Omental fat pad (tissue), 4 donors: ENCODE results near the gene CA4. TPM values are rescaled to one million over a fixed set of nuclear protein-coding genes. Genes with fewer than 3 reads are reported as not detected.

Experiments
- ATAC-seq: fragments of 150-250 bp; one replicate; pipeline ENCODE4 v1.9.1; 2016; ENCODE audit warnings: mild to moderate bottlenecking, moderate library complexity; ENCODE audit not compliant: low FRiP score
- DNase-seq: peaks from one replicate; pipeline ENCODE4 v3.0.0-alpha.2; 2019; ENCODE audit warnings: low spot score
- total RNA-seq, 4 donors: library from RNA; depleted of rRNA; stranded (reverse); fragments of >200 nt; gene quantifications; one replicate each; pipeline ENCODE4 v1.1.0, GENCODE V29; 2016
- TF ChIP-seq, protein P1 (sequence below), 3 donors: fragments of 450-650 bp; IDR thresholded peaks; one replicate each; pipeline ENCODE4 v1.5.1; 2016 to 2017; ENCODE audit warnings: antibody characterized with exemption in 3 of 3, mild to moderate bottlenecking in 3 of 3, moderate library complexity in 2 of 3

Gene CA4
- total RNA-seq, 4 donors from 2014 or later = 9.1 to 168 (median 56.6) TPM

DNA sequence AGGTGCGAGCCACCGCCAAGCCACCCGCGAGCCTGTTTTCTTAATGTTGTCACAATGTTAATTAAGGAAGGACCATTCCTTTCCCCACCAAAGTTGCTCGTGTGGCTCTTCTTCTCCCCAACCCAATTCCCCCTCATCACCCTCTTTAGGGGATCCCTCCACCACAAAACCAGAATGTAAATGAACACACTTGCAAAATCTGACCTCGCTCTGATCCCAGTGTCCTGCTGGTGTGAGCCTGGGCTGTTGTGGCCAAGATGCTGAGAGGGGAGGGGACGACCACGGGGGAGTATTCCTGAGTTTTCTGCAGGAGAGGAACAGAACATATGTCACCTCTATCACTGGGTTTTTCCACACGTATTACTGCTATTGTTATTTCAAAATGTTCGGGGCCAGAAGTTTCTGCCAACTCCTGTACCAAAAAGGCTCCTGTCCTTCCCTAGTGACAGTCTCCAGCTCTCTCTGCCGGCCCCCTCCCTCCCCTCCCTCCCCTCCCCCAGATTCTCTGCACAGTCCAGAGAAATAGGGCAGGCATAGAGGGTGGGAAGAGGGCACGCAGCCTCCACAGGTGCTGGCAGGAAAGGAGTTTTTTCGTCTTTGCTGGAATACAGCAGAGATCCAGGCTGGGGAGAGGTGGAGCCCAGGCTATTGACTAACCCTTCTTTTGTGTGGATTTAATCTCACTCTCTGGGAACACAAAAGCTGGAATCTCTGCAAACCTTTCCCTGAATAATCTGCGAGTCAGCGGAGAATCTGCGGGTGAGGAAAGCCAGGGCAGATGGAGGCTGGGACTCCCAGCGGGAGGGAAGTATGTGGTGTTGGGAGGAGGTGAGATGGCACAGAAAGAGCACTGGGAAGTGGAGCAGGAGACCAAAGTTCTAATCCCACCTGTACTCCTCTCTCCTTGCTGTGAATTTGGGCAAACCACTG, 4.5 kb upstream of the CA4 start:
- DNase-seq (no peak), ATAC-seq (no peak)
- TF ChIP-seq, protein P1, sequence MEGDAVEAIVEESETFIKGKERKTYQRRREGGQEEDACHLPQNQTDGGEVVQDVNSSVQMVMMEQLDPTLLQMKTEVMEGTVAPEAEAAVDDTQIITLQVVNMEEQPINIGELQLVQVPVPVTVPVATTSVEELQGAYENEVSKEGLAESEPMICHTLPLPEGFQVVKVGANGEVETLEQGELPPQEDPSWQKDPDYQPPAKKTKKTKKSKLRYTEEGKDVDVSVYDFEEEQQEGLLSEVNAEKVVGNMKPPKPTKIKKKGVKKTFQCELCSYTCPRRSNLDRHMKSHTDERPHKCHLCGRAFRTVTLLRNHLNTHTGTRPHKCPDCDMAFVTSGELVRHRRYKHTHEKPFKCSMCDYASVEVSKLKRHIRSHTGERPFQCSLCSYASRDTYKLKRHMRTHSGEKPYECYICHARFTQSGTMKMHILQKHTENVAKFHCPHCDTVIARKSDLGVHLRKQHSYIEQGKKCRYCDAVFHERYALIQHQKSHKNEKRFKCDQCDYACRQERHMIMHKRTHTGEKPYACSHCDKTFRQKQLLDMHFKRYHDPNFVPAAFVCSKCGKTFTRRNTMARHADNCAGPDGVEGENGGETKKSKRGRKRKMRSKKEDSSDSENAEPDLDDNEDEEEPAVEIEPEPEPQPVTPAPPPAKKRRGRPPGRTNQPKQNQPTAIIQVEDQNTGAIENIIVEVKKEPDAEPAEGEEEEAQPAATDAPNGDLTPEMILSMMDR (IDR thresholded peaks at IDR 0.05) = no peak

DNA sequence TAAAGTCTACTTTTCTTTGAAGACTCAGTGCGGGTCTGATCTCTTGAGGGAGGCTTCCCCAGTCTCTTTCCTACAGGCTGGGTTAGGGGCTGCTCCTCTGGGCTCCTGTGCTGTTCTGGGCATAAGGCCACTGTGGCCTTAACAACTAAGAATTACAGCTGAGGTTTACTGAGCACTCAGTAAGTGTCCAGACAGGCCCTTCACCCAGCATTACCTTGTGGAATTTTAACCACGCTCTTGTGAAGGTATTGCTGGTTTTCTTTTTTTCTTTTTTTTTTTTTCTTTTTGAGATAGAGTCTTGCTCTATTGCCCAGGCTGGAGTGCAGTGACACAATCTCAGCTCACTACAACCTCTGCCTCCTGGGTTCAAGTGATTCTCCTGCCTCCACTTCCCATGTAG, 3.6 kb upstream of the CA4 start:
- ATAC-seq (no peak), DNase-seq (no peak)
- TF ChIP-seq, protein P1 (IDR thresholded peaks at IDR 0.05) = no peak

DNA sequence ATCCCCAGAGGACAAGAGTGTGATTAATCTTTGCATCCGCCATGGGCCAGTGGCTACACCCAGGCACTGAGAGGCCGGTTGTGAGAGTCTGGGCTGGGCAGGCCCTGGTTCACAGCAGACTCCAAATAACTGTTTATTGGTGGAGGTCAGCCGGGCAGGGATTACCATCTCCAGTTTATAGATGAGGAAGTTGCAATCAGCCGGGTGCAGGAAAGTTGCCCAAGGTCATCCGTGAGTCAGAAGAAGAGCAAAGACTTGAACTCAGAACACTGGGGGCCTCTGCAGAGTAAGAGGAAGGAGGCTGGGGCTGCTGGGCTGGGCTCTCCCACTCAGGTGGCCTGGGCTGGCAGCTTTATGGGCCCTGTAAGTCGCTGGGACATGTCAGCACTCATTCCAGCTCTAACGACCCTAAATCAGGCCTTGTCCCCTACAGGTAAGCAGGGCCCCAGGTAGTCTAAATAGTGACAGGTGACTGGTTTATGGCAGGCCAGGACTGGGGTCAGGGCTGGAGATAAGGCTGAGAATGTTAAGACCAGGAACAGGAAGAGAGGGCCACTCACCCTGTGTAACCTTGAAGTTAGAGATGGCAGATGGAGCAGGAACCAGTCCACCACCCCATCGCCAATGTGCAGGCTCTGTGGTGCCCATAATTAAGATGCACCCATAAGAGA, 2.1 kb upstream of the CA4 start:
- TF ChIP-seq, protein P1 (IDR thresholded peaks at IDR 0.05) = no peak
- no peak for ATAC-seq
- DNase-seq = no peak

DNA sequence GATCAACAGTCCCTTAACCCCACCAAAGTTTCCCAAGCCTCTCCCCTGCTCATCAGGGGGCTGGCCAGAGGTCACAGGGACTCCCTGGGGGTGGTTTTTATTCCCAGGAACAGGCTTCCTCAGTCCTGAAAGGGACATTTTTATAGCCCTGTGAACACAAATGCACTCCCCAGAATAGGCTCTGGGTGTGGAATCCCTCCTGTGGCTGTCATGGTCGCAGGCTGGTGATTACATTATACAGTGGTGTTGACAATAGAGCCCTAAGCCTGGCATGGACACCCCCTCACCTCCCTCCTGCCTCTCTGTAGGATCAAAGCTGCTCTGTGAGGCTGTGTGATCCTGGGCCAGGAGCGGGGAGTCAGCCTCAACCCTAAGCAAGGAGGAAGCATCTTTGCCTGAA, 1.4 kb upstream of the CA4 start:
- DNase-seq (no peak), ATAC-seq (no peak)
- TF ChIP-seq, protein P1 (IDR thresholded peaks at IDR 0.05) = no peak

DNA sequence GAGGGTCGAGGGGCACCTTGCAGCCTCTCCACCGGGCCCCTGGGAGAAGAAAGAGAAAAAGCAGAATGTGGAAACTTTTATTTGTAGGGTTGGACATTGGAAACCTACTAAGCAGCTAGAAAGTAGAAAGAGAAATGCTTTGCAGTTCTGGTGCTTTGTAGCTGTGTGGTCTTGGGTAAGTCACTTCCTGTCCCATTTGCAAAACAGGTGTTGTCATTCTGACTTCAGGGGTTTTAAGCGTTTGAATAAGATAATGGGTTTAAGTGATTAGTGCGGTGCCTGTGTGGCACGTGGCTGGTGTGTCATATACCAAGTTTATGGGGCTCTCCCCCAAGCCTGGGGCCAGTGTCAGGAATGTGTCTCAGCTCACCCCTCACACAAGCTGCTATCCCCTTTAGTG, 1.6 kb downstream of the CA4 start:
- TF ChIP-seq, protein P1 (IDR thresholded peaks at IDR 0.05) = no peak
- no peak for DNase-seq
- ATAC-seq = no peak

DNA sequence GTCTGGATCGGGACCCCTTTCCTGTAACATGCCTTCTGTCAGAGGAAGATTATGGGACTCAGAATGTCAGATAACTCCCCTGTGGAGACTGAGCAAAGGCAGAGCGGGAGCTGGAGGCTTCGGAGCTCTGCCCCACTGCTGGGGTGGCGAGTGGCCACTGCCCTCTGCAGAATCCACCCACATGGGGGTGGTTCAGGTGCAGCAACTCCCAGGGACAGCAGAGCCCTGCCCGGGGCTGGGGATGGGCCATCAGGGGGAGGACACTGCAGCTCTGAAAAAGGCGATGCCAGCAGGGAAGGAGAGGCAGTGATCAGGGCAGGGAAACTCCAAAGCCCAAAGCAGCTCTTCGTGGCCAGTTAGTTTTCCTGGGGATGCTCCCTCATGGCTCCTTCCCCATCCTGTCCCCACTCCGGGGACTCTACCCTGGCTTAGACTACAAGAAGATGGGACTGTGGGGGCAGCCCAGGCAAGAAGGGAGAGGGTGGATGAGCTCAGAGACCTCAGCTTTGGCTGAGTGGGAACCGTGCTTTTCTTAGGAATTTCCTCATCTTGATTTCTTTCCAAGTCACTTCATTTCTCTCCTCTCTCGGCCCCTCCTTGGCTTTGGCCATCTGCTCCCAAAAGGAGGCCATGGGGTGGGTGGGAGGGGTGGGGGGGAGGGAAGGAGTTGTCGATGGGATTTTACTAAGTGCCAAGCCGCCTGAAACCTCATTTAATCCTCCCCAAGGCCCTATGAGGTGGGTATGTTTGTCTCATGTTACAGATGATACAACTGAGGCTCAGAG, 4.0 kb downstream of the CA4 start:
- DNase-seq = no peak
- TF ChIP-seq, protein P1 (IDR thresholded peaks at IDR 0.05) = no peak
- no peak for ATAC-seq
